HUES48 (cell line): Measurements from ENCODE around the gene SHCBP1.
"Not testable (repeated sequence)": the region's sequence is repeated elsewhere in the genome, so short reads cannot be mapped to it uniquely, and the experiment has no call there.

ENCODE experiments used
- H3K27ac ChIP-seq: one replicate; pipeline ENCODE4 v1.7.0; 2013; ENCODE audit warnings: low read depth, low read length, inconsistent platforms
- H3K27me3 ChIP-seq: 2 replicates; pipeline ENCODE4 v1.6.1; 2013; ENCODE audit warnings: mild to moderate bottlenecking, low read length; ENCODE audit not compliant: control insufficient read depth, insufficient read depth
- H3K36me3 ChIP-seq: 2 replicates; pipeline ENCODE4 v1.6.1; 2013; ENCODE audit warnings: low read length; ENCODE audit not compliant: control insufficient read depth, insufficient read depth
- H3K4me1 ChIP-seq: 2 replicates; pipeline ENCODE4 v1.6.1; 2013; ENCODE audit warnings: mild to moderate bottlenecking, low read length; ENCODE audit not compliant: control insufficient read depth, insufficient read depth
- H3K4me3 ChIP-seq: 2 replicates; pipeline ENCODE4 v1.5.1; 2013; ENCODE audit warnings: mild to moderate bottlenecking, low read depth, low read length
- H3K9ac ChIP-seq: 2 replicates; pipeline ENCODE4 v1.6.1; 2013; ENCODE audit warnings: mild to moderate bottlenecking, low read depth, low read length, moderate library complexity
- H3K9me3 ChIP-seq: 2 replicates; pipeline ENCODE4 v1.6.1; 2013; ENCODE audit warnings: low read length; ENCODE audit not compliant: control insufficient read depth, insufficient read depth

Gene SHCBP1

DNA sequence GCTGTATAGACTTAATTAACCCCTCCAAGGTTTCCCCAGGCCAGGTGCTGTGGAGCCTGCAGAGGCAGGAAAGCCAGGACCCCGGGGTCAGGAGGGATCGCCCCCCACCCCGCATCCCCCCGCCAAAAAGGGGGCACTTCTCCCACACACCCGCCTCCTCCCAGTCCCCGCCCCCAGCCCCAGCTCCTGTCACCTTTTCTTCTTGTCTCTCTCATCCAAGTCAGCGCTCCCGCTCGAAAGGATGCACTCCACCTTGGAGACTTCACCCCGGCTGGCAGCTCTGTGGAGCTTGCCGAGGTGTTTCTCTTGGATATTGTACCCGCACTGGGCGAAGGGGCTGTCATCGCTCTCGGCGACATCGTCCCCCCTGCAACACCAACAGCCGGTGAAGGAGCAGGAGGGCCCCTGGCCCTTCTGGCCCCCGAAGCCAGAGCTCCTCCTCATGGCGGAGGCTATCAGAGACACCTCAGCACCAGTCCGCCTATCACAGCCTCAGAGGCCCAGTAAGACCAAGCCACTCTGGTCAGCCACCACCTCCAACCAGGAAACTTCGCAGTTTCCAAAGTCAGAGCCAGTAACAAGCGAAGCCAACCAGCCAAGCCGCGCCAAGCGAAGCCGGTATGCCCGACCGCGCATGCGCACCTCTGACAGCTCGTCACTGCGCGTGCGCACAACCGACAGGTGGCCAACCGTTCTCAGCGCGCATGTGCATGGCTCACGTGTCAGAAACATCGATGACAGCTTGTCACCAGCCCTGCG, 52.5 kb downstream of the SHCBP1 start:
- H3K27me3 ChIP-seq = no peaks in the 10 kb centered on the region
- H3K27ac ChIP-seq = no peak overlapping the region
- H3K4me3 ChIP-seq = no peak overlapping the region
- no peaks in the 10 kb centered on the region for H3K36me3 ChIP-seq
- H3K9me3 ChIP-seq = no peaks in the 10 kb centered on the region
- 0 out of 2 replicates have a peak, but pooled peaks cover 3% of the 10 kb centered on the region for H3K4me1 ChIP-seq
- no peak overlapping the region for H3K9ac ChIP-seq

DNA sequence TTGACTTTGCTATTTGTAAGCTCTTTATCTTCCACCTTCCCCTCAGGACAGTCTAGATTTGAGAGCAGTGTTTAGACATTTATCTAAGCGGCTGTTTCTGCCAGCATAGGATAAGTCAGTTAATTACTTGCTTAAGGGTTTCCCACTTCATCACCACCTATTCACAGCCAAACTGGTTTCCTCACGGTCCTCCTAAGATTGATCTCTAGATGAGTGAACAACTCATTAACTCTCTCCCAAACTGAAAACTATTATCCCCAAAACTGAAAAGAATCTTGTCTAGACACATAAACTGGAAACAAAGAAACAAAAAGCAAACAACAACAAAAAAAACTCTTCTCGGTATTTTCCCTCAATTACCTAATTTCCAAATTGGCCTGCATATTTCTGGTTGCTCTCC, 58.2 kb downstream of the SHCBP1 start:
- H3K27ac ChIP-seq = no peak overlapping the region
- no peak overlapping the region for H3K9ac ChIP-seq
- no peaks in the 10 kb centered on the region for H3K27me3 ChIP-seq
- no peak overlapping the region for H3K4me3 ChIP-seq
- H3K4me1 ChIP-seq = no peaks in the 10 kb centered on the region
- H3K9me3 ChIP-seq = no peaks in the 10 kb centered on the region
- H3K36me3 ChIP-seq = no peaks in the 10 kb centered on the region

DNA sequence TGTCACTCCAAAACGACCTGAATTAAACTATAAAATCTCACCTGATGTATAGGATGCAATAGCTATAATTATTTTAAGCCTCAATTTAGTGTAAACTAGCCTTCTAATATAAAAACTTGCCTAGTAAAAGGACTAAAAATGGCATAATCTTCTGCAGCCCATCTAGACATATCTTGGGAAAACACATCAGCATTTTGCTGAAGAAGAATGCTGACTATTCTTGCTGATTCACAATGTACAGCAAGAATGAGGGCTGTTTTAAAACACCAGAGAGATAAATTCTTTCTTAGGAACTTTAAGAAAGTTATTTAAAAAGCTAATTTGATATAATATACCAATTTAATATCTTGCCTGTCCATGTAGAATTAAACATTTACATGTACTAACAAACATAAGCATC, 63.2 kb downstream of the SHCBP1 start:
- Histone ChIP-seq H3K4me1 (no peaks in the 10 kb centered on the region), H3K27ac (no peak overlapping the region), H3K36me3 (no peaks in the 10 kb centered on the region), H3K4me3 (no peak overlapping the region), H3K9me3 (no peaks in the 10 kb centered on the region), H3K27me3 (no peaks in the 10 kb centered on the region), H3K9ac (no peak overlapping the region)

DNA sequence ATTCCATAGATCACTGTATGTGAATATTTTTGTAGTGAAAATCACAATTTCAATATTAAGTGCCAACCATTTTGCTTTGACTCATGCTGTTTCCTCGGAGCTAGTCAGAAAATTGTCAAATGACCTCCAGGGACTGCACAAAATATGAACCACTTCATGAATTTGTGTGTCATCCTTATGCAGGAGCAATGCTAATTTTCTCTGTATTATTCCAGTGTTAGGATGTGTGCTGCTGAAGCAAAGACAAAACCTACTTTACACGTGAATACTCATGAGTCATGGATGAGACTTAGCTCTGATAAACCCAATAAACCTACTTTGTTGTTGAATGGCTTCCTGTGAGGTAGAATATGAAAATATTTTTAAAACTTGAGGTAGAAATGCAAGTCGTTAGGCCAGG, 65.2 kb downstream of the SHCBP1 start:
- no peak overlapping the region for H3K27ac ChIP-seq
- H3K27me3 ChIP-seq = no peaks in the 10 kb centered on the region
- H3K4me3 ChIP-seq = no peak overlapping the region
- H3K36me3 ChIP-seq = no peaks in the 10 kb centered on the region
- H3K9ac ChIP-seq = no peak overlapping the region
- H3K4me1 ChIP-seq = no peaks in the 10 kb centered on the region
- H3K9me3 ChIP-seq = no peaks in the 10 kb centered on the region

DNA sequence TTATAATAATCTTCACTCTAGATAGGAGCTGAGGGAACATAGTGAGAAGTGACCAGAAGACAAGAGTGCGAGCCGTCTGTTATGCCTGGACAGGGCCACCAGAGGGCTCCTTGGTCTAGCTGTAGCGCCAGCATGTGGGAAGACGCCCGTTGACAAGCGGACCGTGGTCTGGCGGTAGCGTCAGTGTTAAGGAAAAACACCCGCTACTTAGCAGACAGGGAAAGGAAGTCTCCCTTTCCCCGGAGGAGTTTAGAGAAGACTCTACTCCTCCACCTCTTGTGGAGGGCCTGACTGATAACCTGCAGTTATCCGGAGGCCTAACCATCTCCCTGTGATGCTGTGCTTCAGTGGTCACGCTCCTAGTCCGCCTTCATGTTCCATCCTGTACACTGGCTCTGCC, 66.7 kb downstream of the SHCBP1 start:
- H3K9me3 ChIP-seq, H3K4me3 ChIP-seq, H3K27me3 ChIP-seq, H3K9ac ChIP-seq, H3K4me1 ChIP-seq, H3K36me3 ChIP-seq, H3K27ac ChIP-seq: not testable (repeated sequence)

DNA sequence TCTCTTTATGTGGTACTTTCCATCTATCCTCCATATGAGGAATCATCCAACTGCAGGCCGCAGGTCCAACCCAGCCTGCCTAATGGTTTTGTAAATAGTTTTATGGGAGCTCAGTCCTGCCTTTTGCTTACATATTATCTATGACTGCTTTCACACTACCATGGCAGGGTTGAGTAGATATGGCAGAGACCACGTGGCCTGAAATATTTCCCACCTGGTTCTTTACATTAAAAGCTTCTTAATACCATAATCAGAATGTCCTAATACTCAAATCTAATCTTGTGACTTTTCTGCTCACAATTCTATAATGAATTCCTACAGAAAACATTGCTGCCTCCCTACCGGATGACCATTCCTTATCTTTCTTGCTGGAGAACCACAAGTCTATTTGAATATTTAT, 71.7 kb downstream of the SHCBP1 start:
- Histone ChIP-seq H3K36me3 (no peaks in the 10 kb centered on the region), H3K9ac (no peak overlapping the region), H3K4me1 (no peaks in the 10 kb centered on the region), H3K4me3 (no peak overlapping the region), H3K9me3 (peaks cover 22% of the 10 kb centered on the region), H3K27me3 (no peaks in the 10 kb centered on the region), H3K27ac (no peak overlapping the region)
